ENCODE measurements around the gene TMEM25. TPM values are rescaled to one million over a fixed set of nuclear protein-coding genes. Genes with fewer than 3 reads are reported as not detected.

TMEM25 gene
- polyA plus RNA-seq, 1 donor from 2014 or later = 139 TPM

GRCh38 chr11:118572061-118572980 is 41.3 kb downstream of the TMEM25 start, which contains the start of gene ARCN1:
ARCN1 (plus strand) TSS chr11:118572409; CDS start chr11:118572548, 139 bp downstream.
- Histone ChIP-seq H2AFZ (ENCODE audit: low read depth, low read length) (peak within 1 kb of the TSS; percentile 96), H3K36me3 (ENCODE audit: insufficient read depth, low read length) (no peaks in the 10 kb centered on the region), H3K27ac (ENCODE audit: low read length) (peak within 1 kb of the TSS; percentile 93), H3K9me3 (ENCODE audit: low read length) (no peaks in the 10 kb centered on the region), H3K4me3 (ENCODE audit: low read length) (peak within 1 kb of the TSS; percentile 89), H3K27me3 (ENCODE audit: insufficient read depth, low read depth, low read length) (no peaks in the 10 kb centered on the region), H3F3A (ENCODE audit: insufficient read depth, low read length, poor library complexity, severe bottlenecking) (peaks cover 3% of the 10 kb centered on the region), H3K9me2 (ENCODE audit: insufficient read depth, low read length) (no peaks in the 10 kb centered on the region), H3K4me2 (ENCODE audit: low read length) (peak within 1 kb of the TSS; percentile 74), H4K20me1 (ENCODE audit: insufficient read depth) (no peaks in the 10 kb centered on the region), H3K9ac (ENCODE audit: low read length) (peak within 1 kb of the TSS; percentile 97), H3K79me2 (replicated peaks; ENCODE audit: insufficient read depth, low read length) (peaks cover 49% of the 10 kb centered on the region)
- TF ChIP-seq TAF1 (IDR thresholded peaks at IDR 0.05; ENCODE audit: low read depth) (peak; percentile 48), POLR2AphosphoS5 (IDR thresholded peaks at IDR 0.05) (peak; percentile 94), EZH2 (IDR thresholded peaks at IDR 0.05; ENCODE audit: borderline replicate concordance, insufficient read depth, low read length, poor library complexity, severe bottlenecking) (no peak)
- TF ChIP-seq, protein P1, sequence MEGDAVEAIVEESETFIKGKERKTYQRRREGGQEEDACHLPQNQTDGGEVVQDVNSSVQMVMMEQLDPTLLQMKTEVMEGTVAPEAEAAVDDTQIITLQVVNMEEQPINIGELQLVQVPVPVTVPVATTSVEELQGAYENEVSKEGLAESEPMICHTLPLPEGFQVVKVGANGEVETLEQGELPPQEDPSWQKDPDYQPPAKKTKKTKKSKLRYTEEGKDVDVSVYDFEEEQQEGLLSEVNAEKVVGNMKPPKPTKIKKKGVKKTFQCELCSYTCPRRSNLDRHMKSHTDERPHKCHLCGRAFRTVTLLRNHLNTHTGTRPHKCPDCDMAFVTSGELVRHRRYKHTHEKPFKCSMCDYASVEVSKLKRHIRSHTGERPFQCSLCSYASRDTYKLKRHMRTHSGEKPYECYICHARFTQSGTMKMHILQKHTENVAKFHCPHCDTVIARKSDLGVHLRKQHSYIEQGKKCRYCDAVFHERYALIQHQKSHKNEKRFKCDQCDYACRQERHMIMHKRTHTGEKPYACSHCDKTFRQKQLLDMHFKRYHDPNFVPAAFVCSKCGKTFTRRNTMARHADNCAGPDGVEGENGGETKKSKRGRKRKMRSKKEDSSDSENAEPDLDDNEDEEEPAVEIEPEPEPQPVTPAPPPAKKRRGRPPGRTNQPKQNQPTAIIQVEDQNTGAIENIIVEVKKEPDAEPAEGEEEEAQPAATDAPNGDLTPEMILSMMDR (IDR thresholded peaks at IDR 0.05; ENCODE audit: poor library complexity, severe bottlenecking) = peak; percentile 21

- peak; percentile 29 for TF ChIP-seq MXI1 (conservative IDR thresholded peaks at IDR 0.05; ENCODE audit: poor library complexity, severe bottlenecking)
- TF ChIP-seq POLR2AphosphoS5 (IDR thresholded peaks at IDR 0.05) = peak; percentile 10
- no peak for TF ChIP-seq SMC3 (conservative IDR thresholded peaks at IDR 0.05; ENCODE audit: poor library complexity)
- TF ChIP-seq RAD21 (conservative IDR thresholded peaks at IDR 0.05) = no peak
- Histone ChIP-seq H3K4me3 (ENCODE audit: low read length) (peak overlapping the region; percentile 89), H4K20me1 (ENCODE audit: insufficient read depth) (no peaks in the 10 kb centered on the region), H2AFZ (ENCODE audit: low read depth, low read length) (no peak overlapping the region), H3F3A (ENCODE audit: insufficient read depth, low read length, poor library complexity, severe bottlenecking) (peaks cover 3% of the 10 kb centered on the region), H3K27ac (ENCODE audit: low read length) (peak overlapping the region; percentile 93), H3K79me2 (replicated peaks; ENCODE audit: insufficient read depth, low read length) (peaks cover 55% of the 10 kb centered on the region), H3K9me2 (ENCODE audit: insufficient read depth, low read length) (no peaks in the 10 kb centered on the region), H3K9ac (ENCODE audit: low read length) (peak overlapping the region; percentile 97), H3K4me2 (ENCODE audit: low read length) (peak overlapping the region; percentile 74), H3K9me3 (ENCODE audit: low read length) (no peaks in the 10 kb centered on the region), H3K36me3 (ENCODE audit: insufficient read depth, low read length) (no peaks in the 10 kb centered on the region), H3K27me3 (ENCODE audit: insufficient read depth, low read depth, low read length) (no peaks in the 10 kb centered on the region)
These were observed 42.1 kb downstream of the TMEM25 start for GRCh38 chr11:118572981-118573550.

GRCh38 chr11:118574636-118575035 is 43.6 kb downstream of the TMEM25 start:
- Histone ChIP-seq H3K9me3 (ENCODE audit: low read length) (no peaks in the 10 kb centered on the region), H3K27ac (ENCODE audit: low read length) (no peak overlapping the region), H3K4me2 (ENCODE audit: low read length) (peak overlapping the region; percentile 74), H3K27me3 (ENCODE audit: insufficient read depth, low read depth, low read length) (no peaks in the 10 kb centered on the region), H2AFZ (ENCODE audit: low read depth, low read length) (no peak overlapping the region), H3K4me3 (ENCODE audit: low read length) (peak overlapping the region; percentile 89), H3K9ac (ENCODE audit: low read length) (no peak overlapping the region), H3F3A (ENCODE audit: insufficient read depth, low read length, poor library complexity, severe bottlenecking) (peaks cover 3% of the 10 kb centered on the region), H3K79me2 (replicated peaks; ENCODE audit: insufficient read depth, low read length) (peaks cover 68% of the 10 kb centered on the region), H3K9me2 (ENCODE audit: insufficient read depth, low read length) (no peaks in the 10 kb centered on the region), H3K36me3 (ENCODE audit: insufficient read depth, low read length) (no peaks in the 10 kb centered on the region), H4K20me1 (ENCODE audit: insufficient read depth) (no peaks in the 10 kb centered on the region)
- TF ChIP-seq EP300 (conservative IDR thresholded peaks at IDR 0.05; ENCODE audit: poor library complexity, severe bottlenecking) = no peak
- TF ChIP-seq MXI1 (conservative IDR thresholded peaks at IDR 0.05; ENCODE audit: poor library complexity, severe bottlenecking) = no peak
- TF ChIP-seq, protein P1 (IDR thresholded peaks at IDR 0.05; ENCODE audit: poor library complexity, severe bottlenecking) = no peak
- TF ChIP-seq TAF1 (IDR thresholded peaks at IDR 0.05; ENCODE audit: low read depth) = no peak
- no peak for TF ChIP-seq EZH2 (IDR thresholded peaks at IDR 0.05; ENCODE audit: borderline replicate concordance, insufficient read depth, low read length, poor library complexity, severe bottlenecking)
- no peak for TF ChIP-seq POLR2AphosphoS5 (IDR thresholded peaks at IDR 0.05)
- TF ChIP-seq SMC3 (conservative IDR thresholded peaks at IDR 0.05; ENCODE audit: poor library complexity) = no peak
- TF ChIP-seq, protein P2, sequence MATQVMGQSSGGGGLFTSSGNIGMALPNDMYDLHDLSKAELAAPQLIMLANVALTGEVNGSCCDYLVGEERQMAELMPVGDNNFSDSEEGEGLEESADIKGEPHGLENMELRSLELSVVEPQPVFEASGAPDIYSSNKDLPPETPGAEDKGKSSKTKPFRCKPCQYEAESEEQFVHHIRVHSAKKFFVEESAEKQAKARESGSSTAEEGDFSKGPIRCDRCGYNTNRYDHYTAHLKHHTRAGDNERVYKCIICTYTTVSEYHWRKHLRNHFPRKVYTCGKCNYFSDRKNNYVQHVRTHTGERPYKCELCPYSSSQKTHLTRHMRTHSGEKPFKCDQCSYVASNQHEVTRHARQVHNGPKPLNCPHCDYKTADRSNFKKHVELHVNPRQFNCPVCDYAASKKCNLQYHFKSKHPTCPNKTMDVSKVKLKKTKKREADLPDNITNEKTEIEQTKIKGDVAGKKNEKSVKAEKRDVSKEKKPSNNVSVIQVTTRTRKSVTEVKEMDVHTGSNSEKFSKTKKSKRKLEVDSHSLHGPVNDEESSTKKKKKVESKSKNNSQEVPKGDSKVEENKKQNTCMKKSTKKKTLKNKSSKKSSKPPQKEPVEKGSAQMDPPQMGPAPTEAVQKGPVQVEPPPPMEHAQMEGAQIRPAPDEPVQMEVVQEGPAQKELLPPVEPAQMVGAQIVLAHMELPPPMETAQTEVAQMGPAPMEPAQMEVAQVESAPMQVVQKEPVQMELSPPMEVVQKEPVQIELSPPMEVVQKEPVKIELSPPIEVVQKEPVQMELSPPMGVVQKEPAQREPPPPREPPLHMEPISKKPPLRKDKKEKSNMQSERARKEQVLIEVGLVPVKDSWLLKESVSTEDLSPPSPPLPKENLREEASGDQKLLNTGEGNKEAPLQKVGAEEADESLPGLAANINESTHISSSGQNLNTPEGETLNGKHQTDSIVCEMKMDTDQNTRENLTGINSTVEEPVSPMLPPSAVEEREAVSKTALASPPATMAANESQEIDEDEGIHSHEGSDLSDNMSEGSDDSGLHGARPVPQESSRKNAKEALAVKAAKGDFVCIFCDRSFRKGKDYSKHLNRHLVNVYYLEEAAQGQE (IDR thresholded peaks at IDR 0.05; ENCODE audit: borderline replicate concordance) = no peak
- TF ChIP-seq RAD21 (conservative IDR thresholded peaks at IDR 0.05) = no peak

All from neural cell (in vitro differentiated cells).